K562 (cell line): Measurements from ENCODE around the gene DPH1. TPM values are rescaled to one million over a fixed set of nuclear protein-coding genes. Genes with fewer than 3 reads are reported as not detected.

Experiments used
- ATAC-seq: fragments of 200-7000 bp; cut with Tn5 transposase; 3 replicates; pipeline ENCODE4 v1.9.1; 2020; ENCODE audit warnings: moderate library complexity
- BruUV-seq: library from RNA; stranded (reverse); fragments of 400-500 nt; replicated peaks from 2 replicates; lab custom pipeline; 2021; lab: Mats Ljungman, UMichigan
- CTCF ChIA-PET: fragments of 300-600 bp; formaldehyde crosslinking; extraction: SDS; loops from one replicate; lab custom pipeline; 2021; ENCODE audit warnings: low intra/inter-chr PET ratio; lab: Yijun Ruan, JAX
- POLR2A ChIA-PET: fragments of 300-600, 350-650 bp; sonication (Branson Sonifier 250); formaldehyde crosslinking; extraction: SDS; loops from one replicate; lab custom pipeline; 2021; ENCODE audit warnings: antibody characterized with exemption, inconsistent platforms; lab: Yijun Ruan, JAX
- DNase-seq, 4 experiments: peaks; one replicate each; pipeline versions ENCODE4 v3.0.0 to v3.0.0-alpha.2; 2011 to 2018; ENCODE audit warnings: low spot score in 3 of 4, mixed read lengths in 3 of 4; ENCODE audit errors: extremely low read depth in 1 of 4
- FAIRE-seq: peaks from 2 replicates; lab custom pipeline; 2011; peaks lifted over from hg19 to GRCh38; lab: Jason Lieb, UNC
- H2AFZ ChIP-seq: 2 replicates; pipeline ENCODE4 v1.6.0; 2011; ENCODE audit warnings: low read depth, low read length, control low read depth, inconsistent platforms
- H3K27ac ChIP-seq: fragments of 200-600 bp; 3 replicates; pipeline ENCODE4 v1.8.0; 2011; ENCODE audit warnings: low read depth, mild to moderate bottlenecking, control low read depth, inconsistent platforms, low read length, moderate library complexity, mixed read lengths; ENCODE audit errors: extremely low read depth
- H3K27me3 ChIP-seq, 2 experiments: fragments of 300-600 bp in 1 of 2; 2 replicates in 1 of 2; 3 replicates in 1 of 2; pipeline versions ENCODE4 v1.6.0 to v1.8.0; 2011; ENCODE audit warnings: inconsistent platforms in 2 of 2, low read length in 2 of 2, mild to moderate bottlenecking in 1 of 2, mixed read lengths in 1 of 2, moderate library complexity in 1 of 2; ENCODE audit not compliant: control insufficient read depth in 2 of 2, insufficient read depth in 2 of 2
- H3K36me3 ChIP-seq: fragments of 300-600 bp; 3 replicates; pipeline ENCODE4 v1.8.0; 2011; ENCODE audit warnings: mild to moderate bottlenecking, low read length, inconsistent platforms; ENCODE audit not compliant: control insufficient read depth, insufficient read depth
- H3K4me1 ChIP-seq, 2 experiments: fragments of 200-600 bp in 1 of 2; replicated peaks in 1 of 2; 2 replicates in 1 of 2; 3 replicates in 1 of 2; pipeline versions ENCODE4 v1.5.1 to v1.8.0; 2011; ENCODE audit warnings: inconsistent platforms in 2 of 2, low read length in 2 of 2, mild to moderate bottlenecking in 1 of 2, mixed read lengths in 1 of 2, moderate library complexity in 1 of 2; ENCODE audit not compliant: control insufficient read depth in 2 of 2, insufficient read depth in 2 of 2
- H3K4me2 ChIP-seq: 2 replicates; pipeline ENCODE4 v1.6.1; 2011; ENCODE audit warnings: low read length, control low read depth, inconsistent platforms, mixed read lengths; ENCODE audit not compliant: insufficient read depth
- H3K4me3 ChIP-seq: fragments of 200-600 bp; sonication (generic), shearing (Covaris generic); 2 replicates; pipeline ENCODE4 v1.5.1; 2016; ENCODE audit warnings: control low read depth, inconsistent platforms
- H3K79me2 ChIP-seq: fragments of 200-600 bp; 3 replicates; pipeline ENCODE4 v1.8.0; 2011; ENCODE audit warnings: low read length, inconsistent platforms; ENCODE audit not compliant: control insufficient read depth, insufficient read depth
- H3K9ac ChIP-seq, 2 experiments: 2 replicates each; pipeline versions ENCODE4 v1.6.0 to v1.6.1; 2011; ENCODE audit warnings: low read depth in 2 of 2, low read length in 2 of 2, control low read depth in 1 of 2, inconsistent platforms in 1 of 2, mild to moderate bottlenecking in 1 of 2, mixed read lengths in 1 of 2; ENCODE audit not compliant: insufficient read depth in 1 of 2
- H3K9me1 ChIP-seq: one replicate; pipeline ENCODE4 v1.6.0; 2011; ENCODE audit warnings: inconsistent platforms, mild to moderate bottlenecking, low read length, moderate library complexity; ENCODE audit not compliant: control insufficient read depth, insufficient read depth
- H3K9me3 ChIP-seq: replicated peaks from 2 replicates; pipeline ENCODE4 v1.5.1; 2011; ENCODE audit warnings: low read depth, low read length, inconsistent platforms; ENCODE audit not compliant: control insufficient read depth, insufficient read depth
- H4K20me1 ChIP-seq: replicated peaks from 2 replicates; pipeline ENCODE4 v1.6.1; 2011; ENCODE audit warnings: low read length, inconsistent platforms, mixed read lengths; ENCODE audit not compliant: control insufficient read depth, insufficient read depth
- CXXC5 ChIP-seq: fragments of 250-450 bp; sonication (Bioruptor Pico); IDR thresholded peaks from 2 replicates; pipeline ENCODE4 v1.8.0; 2022; ENCODE audit warnings: inconsistent platforms, mild to moderate bottlenecking, moderate library complexity
- MECOM ChIP-seq: fragments of 250-450 bp; sonication (Bioruptor Pico); IDR thresholded peaks from 2 replicates; pipeline ENCODE4 v1.8.0; 2022; ENCODE audit warnings: inconsistent platforms
- PHB ChIP-seq: fragments of 250-450 bp; sonication (Bioruptor Pico); IDR thresholded peaks from 2 replicates; pipeline ENCODE4 v1.5.0; 2021
- WHSC1 ChIP-seq: IDR thresholded peaks from one replicate; pipeline ENCODE4 v1.6.1; 2012; ENCODE audit warnings: low read length, control low read depth, inconsistent platforms
- ZNF121 ChIP-seq: sonication (generic); formaldehyde crosslinking; conservative IDR thresholded peaks from 2 replicates; pipeline ENCODE4 v1.8.0; 2022; ENCODE audit warnings: missing genetic modification reagents
- ZNF583 ChIP-seq: fragments of 250-450 bp; sonication (Bioruptor Pico); IDR thresholded peaks from 2 replicates; pipeline ENCODE4 v1.4.0; 2020
- ZNF75A ChIP-seq: fragments of 450-650 bp; formaldehyde crosslinking; IDR thresholded peaks from 2 replicates; pipeline ENCODE4 v1.4.0; 2020; ENCODE audit warnings: mild to moderate bottlenecking
- WGBS: fragments of 100-300 bp; shearing (Covaris generic); methylation state at CpG from one replicate; pipeline ENCODE4 v1.1.6; 2016; ENCODE audit warnings: low coverage, mixed read lengths; ENCODE audit not compliant: insufficient coverage; ENCODE audit errors: missing lambda C conversion rate; 5-methylcytosine and 5-hydroxymethylcytosine counted together
- in situ Hi-C: fragments of 300-500 bp; cut with MboI; formaldehyde crosslinking; loops from 4 replicates; pipeline ENCODE4 v1.15.0; 2018; ENCODE audit warnings: inconsistent platforms, mixed read lengths
- intact Hi-C: fragments of 100-400 bp; cut with micrococcal nuclease; formaldehyde crosslinking; loops from 2 replicates; pipeline ENCODE4 v1.14.2; 2022
- polyA plus RNA-seq, 8 experiments: library from polyadenylated mRNA; depleted of rRNA in 4 of 8; stranded (reverse) in 5 of 8; unstranded in 3 of 8; fragments of >200 nt; fragmentation: Nextera tagmentation in 2 of 8; fragmentation: Illumina TruSeq in 1 of 8; extraction: Ambion mirVana in 2 of 8; extraction: Trizol in 1 of 8; gene quantifications; 2 replicates each; pipeline versions ENCODE4 v1.2.1 to v1.2.3, GENCODE V29; 2011 to 2014; ENCODE audit warnings: inconsistent platforms in 1 of 8, missing spikeins in 1 of 8
- total RNA-seq, 7 experiments: library from RNA; depleted of rRNA in 6 of 7; stranded (reverse); fragments of >200 nt in 6 of 7; fragmentation: Illumina TruSeq in 2 of 7; extraction: Trizol in 2 of 7; gene quantifications; 2 replicates each; pipeline versions ENCODE4 v1.2.1 to v1.2.3, GENCODE V29; 2011 to 2021; ENCODE audit warnings: low replicate concordance in 1 of 7

Gene DPH1
- total and polyA plus RNA-seq, 9 of the 15 experiments (the other 6 are each of a cell fraction or from before 2014, with no cell fraction given), result 0.42 to 40.6 (median 20.2) TPM

GRCh38 chr17:2061441-2061958, 31.5 kb downstream of the DPH1 start:
- intact Hi-C loops, result no loop called here
- Histone ChIP-seq H3K4me2 (no peak overlapping the region), H3K9me3 (no peaks in the 10 kb centered on the region), H3K79me2 (no peaks in the 10 kb centered on the region), H3K4me1 (peaks cover 0 to 36% of the 10 kb centered on the region in 2 experiments; a peak in 2 of 5 replicates), H3K9ac (peak overlapping the region in 1 of 2 experiments; percentile 52; a peak in 1 of 4 replicates), H3K4me3 (no peak overlapping the region), H4K20me1 (no peaks in the 10 kb centered on the region), H3K27ac (no peak overlapping the region)
- POLR2A ChIA-PET, result no interaction called here
- ATAC-seq (no peak), DNase-seq (no peak), FAIRE-seq (no peak)
- CTCF ChIA-PET, result no interaction called here
- BruUV-seq, result no TSS peak
- 53% methylated on average over 6 of the region's 17 CpGs for WGBS
- TF ChIP-seq ZNF75A, result no peak
- no peak for TF ChIP-seq WHSC1
- TF ChIP-seq PHB (CRISPR knock-in tag), result no peak
- no peak for TF ChIP-seq CXXC5 (CRISPR knock-in tag)
- no peak for TF ChIP-seq MECOM (CRISPR knock-in tag)
- no peak for TF ChIP-seq ZNF583 (CRISPR knock-in tag)
- TF ChIP-seq ZNF121 (CRISPR knock-in tag), result no peak
- TF ChIP-seq, all 486 proteins: peak for 0
- no peaks in the 10 kb centered on the region for H3K9me1 ChIP-seq
- H2AFZ ChIP-seq, result no peak overlapping the region
- in situ Hi-C loops, result loop anchor here (10.0 kb wide), 1 partner anchor 183 kb away; no protein-coding TSS in a partner anchor
- peaks cover 16% of the 10 kb centered on the region; the same call in 2 of the 3 replicates for H3K36me3 ChIP-seq
- H3K27me3 ChIP-seq, result no peaks in the 10 kb centered on the region
